ENCODE measurements around the gene ALKBH4.

GRCh38 chr7:102452451-102452850, 12.2 kb downstream of the ALKBH4 start:
- TF ChIP-seq PATZ1 (CRISPR knock-in tag; IDR thresholded peaks at IDR 0.05; ENCODE audit: borderline replicate concordance) (no peak), ZNF8 (CRISPR knock-in tag; IDR thresholded peaks at IDR 0.05) (no peak), CSRNP3 (CRISPR knock-in tag; IDR thresholded peaks at IDR 0.05) (no peak), SNAI2 (CRISPR knock-in tag; IDR thresholded peaks at IDR 0.05) (no peak), CREB5 (CRISPR knock-in tag; IDR thresholded peaks at IDR 0.05; ENCODE audit: low read depth) (no peak), TOX (CRISPR knock-in tag; IDR thresholded peaks at IDR 0.05; ENCODE audit: borderline replicate concordance) (no peak), ZC3H10 (CRISPR knock-in tag; IDR thresholded peaks at IDR 0.05) (no peak), TCF4 (CRISPR knock-in tag; IDR thresholded peaks at IDR 0.05; ENCODE audit: borderline replicate concordance) (no peak)

Measured in SK-N-SH treated with all-trans-retinoic acid at 6 μM for 48 hours (cell line).